HG02763 (cell line): ENCODE results near the gene NEGR1.

Experiments
- ATAC-seq: cut with Tn5 transposase; IDR thresholded peaks from one replicate; pipeline ENCODE4 v1.9.1; 2021; ENCODE audit warnings: mild to moderate bottlenecking, moderate library complexity; ENCODE audit not compliant: unreplicated experiment

Gene NEGR1

GRCh38 chr1:72122099-72122880, 160.0 kb downstream of the NEGR1 start:
- no peak for ATAC-seq

- ATAC-seq = no peak
Measured at GRCh38 chr1:72119491-72119890, 162.8 kb downstream of the NEGR1 start.

GRCh38 chr1:72117621-72118020, 164.7 kb downstream of the NEGR1 start:
- no peak for ATAC-seq

GRCh38 chr1:72115290-72115689, 167.0 kb downstream of the NEGR1 start:
- ATAC-seq = no peak

DNA sequence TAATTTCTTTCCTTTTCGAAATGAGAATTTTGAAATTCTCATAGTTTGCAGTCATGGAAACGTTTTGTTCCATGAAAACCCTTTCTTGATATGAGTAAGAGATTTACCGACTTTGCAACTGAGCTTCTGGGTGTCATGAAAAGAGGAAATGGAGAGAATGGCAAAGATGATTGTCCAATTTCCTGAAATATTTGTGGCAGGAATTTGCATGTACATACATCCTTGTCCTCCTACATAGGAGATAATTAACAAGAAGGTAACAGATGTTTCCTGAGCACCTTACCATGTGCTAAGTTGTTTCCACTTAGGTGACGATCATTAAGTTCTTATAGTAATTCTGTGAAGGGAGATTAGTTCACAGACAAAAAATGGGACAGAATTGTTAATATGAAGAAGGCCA, 170.7 kb downstream of the NEGR1 start:
- ATAC-seq = no peak

DNA sequence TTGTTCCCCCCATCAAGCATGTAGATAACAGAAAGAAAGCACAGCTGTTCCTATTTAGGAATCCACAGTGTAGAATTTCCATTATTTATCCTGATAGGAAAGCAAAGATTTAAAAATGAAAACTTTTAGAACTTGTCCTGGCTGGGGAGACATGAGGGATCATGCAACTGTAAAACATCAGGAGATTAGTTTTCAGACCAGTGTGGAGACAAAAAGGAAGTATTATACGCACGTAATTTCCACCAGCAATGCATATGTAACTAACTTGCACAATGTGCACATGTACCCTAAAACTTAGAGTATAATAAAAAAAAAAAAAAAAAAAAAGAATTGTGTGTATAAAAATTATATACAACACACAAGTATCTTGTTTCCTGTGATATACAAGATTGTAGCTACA, 172.4 kb downstream of the NEGR1 start:
- no peak for ATAC-seq

DNA sequence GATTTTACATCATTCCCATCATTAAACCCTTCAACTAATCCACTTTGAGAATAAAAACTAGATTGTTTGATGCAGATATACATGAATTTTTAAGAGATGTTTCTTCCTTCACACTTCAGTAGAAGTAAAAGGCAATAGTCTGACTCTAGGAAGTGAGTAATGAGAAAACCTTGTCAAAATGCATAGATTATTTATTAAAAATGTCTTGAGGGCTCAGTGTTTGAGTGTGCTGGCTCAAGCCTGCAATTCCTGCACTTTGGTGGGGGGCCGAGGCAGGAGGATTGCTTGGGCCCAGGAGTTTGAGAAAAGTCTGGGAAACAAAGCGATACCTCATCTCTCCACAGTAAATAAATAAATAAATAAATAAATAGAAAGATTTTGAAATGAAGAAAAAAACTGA, 177.1 kb downstream of the NEGR1 start:
- ATAC-seq = no peak

- no peak for ATAC-seq
Measured at GRCh38 chr1:72101840-72102632, 180.3 kb downstream of the NEGR1 start.

GRCh38 chr1:72100771-72101170, 181.6 kb downstream of the NEGR1 start:
- ATAC-seq = no peak

GRCh38 chr1:72097851-72098570, 184.3 kb downstream of the NEGR1 start:
- ATAC-seq = no peak

GRCh38 chr1:72094209-72094608, 188.1 kb downstream of the NEGR1 start:
- no peak for ATAC-seq

DNA sequence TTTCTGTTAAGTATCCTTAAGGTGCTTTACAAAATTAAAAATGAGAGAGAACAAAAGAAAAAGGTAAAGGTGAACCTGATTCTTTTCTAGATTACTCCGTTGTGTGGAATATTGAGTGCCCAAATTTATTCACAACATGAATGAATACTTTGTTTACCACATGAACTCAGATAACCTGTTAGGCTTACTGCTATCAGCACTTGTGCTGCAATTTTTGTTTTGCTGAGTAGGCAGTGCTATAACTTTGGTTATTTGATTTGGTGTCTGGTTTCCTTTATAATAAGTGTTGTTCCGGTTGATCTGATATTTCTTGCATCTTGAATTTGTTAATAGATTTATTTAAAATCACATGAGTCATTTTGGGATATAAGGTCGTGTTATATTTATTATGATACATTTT, 195.9 kb downstream of the NEGR1 start:
- no peak for ATAC-seq

GRCh38 chr1:72075425-72075824, 206.9 kb downstream of the NEGR1 start:
- ATAC-seq = no peak

GRCh38 chr1:72066431-72066830, 215.9 kb downstream of the NEGR1 start:
- no peak for ATAC-seq

DNA sequence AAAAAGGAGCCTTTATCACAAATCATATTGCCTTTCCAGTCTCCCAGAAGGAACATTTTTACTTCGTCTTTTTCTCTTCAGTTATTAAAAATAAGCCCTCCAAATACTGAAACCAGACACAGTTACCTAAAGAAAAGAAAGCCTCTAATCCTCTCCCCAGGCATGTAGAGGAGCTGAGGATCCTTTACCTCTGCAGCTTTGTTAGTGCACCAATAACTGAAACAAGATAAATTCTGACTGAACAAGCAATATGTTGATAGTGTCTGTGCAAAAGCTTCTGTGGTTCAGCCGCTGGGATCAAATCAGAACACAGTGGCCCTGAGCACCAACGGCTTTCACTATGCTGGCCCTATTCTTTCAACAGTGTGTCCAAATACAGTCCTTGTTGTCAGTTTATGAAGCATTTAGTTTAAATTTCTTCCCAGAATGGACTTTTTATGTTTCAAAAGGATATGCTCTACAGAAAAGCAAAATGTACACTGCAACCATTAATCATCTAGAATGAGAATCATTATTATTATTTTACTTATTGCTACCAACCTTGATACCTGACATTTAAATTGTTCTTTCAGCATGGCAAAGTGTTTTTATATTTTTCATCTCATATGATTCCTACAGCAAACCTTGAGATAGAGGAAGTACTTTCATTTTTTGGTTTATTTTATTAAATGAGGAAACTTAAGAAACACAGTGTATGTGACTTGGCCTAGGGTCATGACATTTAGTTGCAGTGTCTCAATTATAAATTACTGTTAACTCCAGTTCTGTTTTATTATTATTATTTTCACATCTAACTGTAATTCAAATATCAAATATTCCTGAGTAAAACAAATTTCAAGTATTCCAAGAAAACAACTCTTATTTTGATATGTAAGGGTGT, 217.9 kb downstream of the NEGR1 start:
- no peak for ATAC-seq

DNA sequence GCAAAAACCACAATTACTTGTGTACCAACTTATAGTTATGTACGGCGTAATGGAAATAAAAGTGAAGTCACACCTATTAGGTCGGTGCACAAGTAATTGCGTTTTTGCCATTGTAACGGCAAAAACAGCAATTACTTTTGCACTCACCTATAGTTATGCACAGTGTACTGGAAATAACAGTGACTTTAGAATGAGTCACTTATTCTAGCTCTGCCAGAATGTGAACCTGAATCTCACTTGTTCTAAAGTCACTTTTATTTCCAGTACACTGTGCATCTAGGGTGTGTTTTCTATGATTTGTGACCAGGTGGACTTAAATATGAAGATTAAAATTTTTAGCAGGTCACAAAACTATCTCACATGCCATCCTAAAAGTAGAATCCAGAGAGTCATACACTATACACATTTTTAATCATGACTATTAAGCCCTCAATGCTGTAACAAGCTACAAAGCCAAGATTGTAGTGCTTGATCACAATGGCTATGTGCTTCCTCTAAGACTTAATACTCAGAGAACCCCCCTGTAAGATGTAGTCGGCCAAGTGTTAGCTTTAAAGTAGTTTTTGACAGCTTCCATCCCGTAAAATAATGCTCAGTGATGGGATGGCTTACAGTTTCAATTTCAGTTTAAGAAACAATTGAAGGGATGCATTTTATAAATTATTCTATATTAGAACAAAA, 218.8 kb downstream of the NEGR1 start:
- ATAC-seq = no peak

DNA sequence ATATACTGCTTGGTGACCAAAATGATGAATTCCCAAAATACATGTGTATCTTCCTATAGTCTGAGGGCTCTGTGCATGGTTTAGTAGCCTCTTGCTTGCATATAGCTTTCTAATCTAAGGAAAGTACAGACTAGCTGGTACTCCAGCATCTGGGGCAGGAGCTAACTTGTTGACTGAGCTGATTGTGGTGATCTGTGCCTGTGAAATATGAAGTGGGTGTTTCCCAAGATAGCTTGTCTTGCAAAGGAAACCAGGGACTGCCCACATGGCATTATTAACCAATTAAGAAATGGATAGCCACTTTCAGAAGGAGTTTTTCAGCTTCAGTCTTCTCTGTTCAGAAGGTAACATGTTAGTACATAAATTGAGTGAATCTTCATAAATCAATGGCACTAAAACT, 219.8 kb downstream of the NEGR1 start:
- no peak for ATAC-seq

DNA sequence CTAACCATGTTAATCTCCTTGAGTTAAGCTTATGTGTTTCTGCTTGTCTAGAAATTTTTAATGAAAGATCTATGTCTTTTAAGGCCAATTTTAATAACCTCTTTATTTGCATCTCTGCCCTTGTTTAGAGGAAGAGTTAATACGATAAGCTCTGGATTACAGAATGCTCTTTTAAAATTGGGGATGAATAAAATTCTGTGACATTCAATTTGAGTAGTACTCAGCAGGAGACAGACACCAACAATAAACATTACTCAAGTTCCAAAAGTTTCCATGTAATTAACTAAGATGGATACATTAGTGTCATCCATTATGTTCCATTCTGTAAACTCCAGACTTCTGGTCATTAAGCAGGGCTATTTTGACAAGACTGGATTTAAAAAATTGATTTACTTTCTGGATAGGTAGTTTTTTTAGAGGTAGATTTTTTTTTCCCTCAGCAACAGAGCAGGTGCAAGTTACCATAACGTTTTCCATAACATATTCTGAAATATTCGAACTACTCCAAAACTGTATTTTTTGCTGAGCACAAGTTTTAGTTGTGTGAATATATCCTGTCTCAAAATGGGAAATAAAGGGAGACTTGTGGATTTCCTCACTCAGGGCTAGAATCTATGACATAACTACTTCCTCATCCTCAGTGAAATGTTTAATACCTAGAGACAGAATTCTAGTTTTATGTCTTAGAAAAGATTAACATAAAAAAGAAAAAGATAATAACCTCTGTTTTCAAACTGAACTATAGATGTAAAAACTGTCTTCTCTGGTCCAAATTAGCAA, 221.7 kb downstream of the NEGR1 start:
- no peak for ATAC-seq

GRCh38 chr1:72056516-72056915, 225.8 kb downstream of the NEGR1 start:
- no peak for ATAC-seq
